ENCODE measurements around the gene PJA2. TPM values are rescaled to one million over a fixed set of nuclear protein-coding genes. Genes with fewer than 3 reads are reported as not detected.
"Not testable (repeated sequence)": the region's sequence is repeated elsewhere in the genome, so short reads cannot be mapped to it uniquely, and the experiment has no call there.

PJA2 gene
- total and polyA plus RNA-seq, 2 donors (not counting 1 experiment from before 2014, with no cell fraction given), result 21.3 to 90.4 TPM

- no peak for DNase-seq
- Histone ChIP-seq H3K4me3 (ENCODE audit: control extremely low read depth in 1 of 5, extremely low read depth in 1 of 5, insufficient read depth in 1 of 5, low read depth in 2 of 5, low read length in 4 of 5) (no peak overlapping the region), H3K9ac (ENCODE audit: low read length) (no peak overlapping the region), H3K9me3 (ENCODE audit: control extremely low read depth in 1 of 3, control insufficient read depth in 2 of 3, insufficient read depth in 1 of 3, low read length in 2 of 3) (peaks cover 0 to 4% (median 0%) of the 10 kb centered on the region in 3 donors), H3K36me3 (replicated peaks in 1 of 2; ENCODE audit: control extremely low read depth in 1 of 2, control insufficient read depth in 1 of 2, extremely low read depth in 1 of 2, insufficient read depth in 2 of 2, low read length in 1 of 2) (no peaks in the 10 kb centered on the region), H3K4me2 (replicated peaks; ENCODE audit: low read depth, low read length, poor library complexity, severe bottlenecking) (no peak overlapping the region), H3K79me2 (ENCODE audit: control insufficient read depth, insufficient read depth, low read length) (no peaks in the 10 kb centered on the region), H3K27me3 (replicated peaks in 1 of 4; ENCODE audit: control extremely low read depth in 1 of 4, control insufficient read depth in 3 of 4, insufficient read depth in 4 of 4, low read length in 3 of 4) (no peaks in the 10 kb centered on the region), H4K20me1 (ENCODE audit: control insufficient read depth, insufficient read depth, low read length, poor library complexity, severe bottlenecking) (no peaks in the 10 kb centered on the region), H3K27ac (ENCODE audit: low read length in 2 of 2) (no peak overlapping the region), H3K4me1 (ENCODE audit: control insufficient read depth in 2 of 2, insufficient read depth in 2 of 2, low read length in 2 of 2) (no peaks in the 10 kb centered on the region), H2AFZ (ENCODE audit: insufficient read depth, low read depth, low read length, poor library complexity, severe bottlenecking) (no peak overlapping the region)
- ChIA-PET POLR2A (no interaction called here), CTCF (interaction anchor here (0.6 to 1.6 kb wide), 12 partner anchors 15 to 1179 kb away, joined by 3 to 12 read pairs (median 4); no protein-coding TSS in a partner anchor)
- Mint-ChIP-seq H3K27me3 (peaks cover 4% of the 10 kb centered on the region), H3K4me3 (no peak overlapping the region), H3K9me3 (ENCODE audit: insufficient read depth) (no peaks in the 10 kb centered on the region), H3K4me1 (no peaks in the 10 kb centered on the region), H3K27ac (no peak overlapping the region)
- ATAC-seq (ENCODE audit: low read depth), result no peak
- TF ChIP-seq CTCF (IDR thresholded peaks at IDR 0.05) (no peak), EZH2 (IDR thresholded peaks at IDR 0.05; ENCODE audit: borderline replicate concordance, insufficient read depth, low read depth, low read length, poor library complexity, severe bottlenecking) (no peak)
- WGBS (ENCODE audit: insufficient coverage), result no CpG with 5 or more reads among the region's 1 CpG
- intact Hi-C loops (cut with micrococcal nuclease), result loop anchor here (2.0 to 5.0 kb wide), 3 partner anchors 62 to 521 kb away; no protein-coding TSS in a partner anchor
Measured at GRCh38 chr5:109439590-109439989, 29.8 kb upstream of the PJA2 start.

- Histone ChIP-seq H3K27ac (ENCODE audit: low read length in 2 of 2) (no peak overlapping the region), H3K4me1 (ENCODE audit: control insufficient read depth in 2 of 2, insufficient read depth in 2 of 2, low read length in 2 of 2) (no peaks in the 10 kb centered on the region), H3K79me2 (ENCODE audit: control insufficient read depth, insufficient read depth, low read length) (no peaks in the 10 kb centered on the region), H2AFZ (ENCODE audit: insufficient read depth, low read depth, low read length, poor library complexity, severe bottlenecking) (no peak overlapping the region), H4K20me1 (ENCODE audit: control insufficient read depth, insufficient read depth, low read length, poor library complexity, severe bottlenecking) (no peaks in the 10 kb centered on the region), H3K9ac (ENCODE audit: low read length) (no peak overlapping the region), H3K36me3 (replicated peaks in 1 of 2; ENCODE audit: control extremely low read depth in 1 of 2, control insufficient read depth in 1 of 2, extremely low read depth in 1 of 2, insufficient read depth in 2 of 2, low read length in 1 of 2) (no peaks in the 10 kb centered on the region), H3K9me3 (ENCODE audit: control extremely low read depth in 1 of 3, control insufficient read depth in 2 of 3, insufficient read depth in 1 of 3, low read length in 2 of 3) (no peaks in the 10 kb centered on the region), H3K4me3 (ENCODE audit: control extremely low read depth in 1 of 5, extremely low read depth in 1 of 5, insufficient read depth in 1 of 5, low read depth in 2 of 5, low read length in 4 of 5) (no peak overlapping the region), H3K4me2 (replicated peaks; ENCODE audit: low read depth, low read length, poor library complexity, severe bottlenecking) (no peak overlapping the region), H3K27me3 (replicated peaks in 1 of 4; ENCODE audit: control extremely low read depth in 1 of 4, control insufficient read depth in 3 of 4, insufficient read depth in 4 of 4, low read length in 3 of 4) (peaks cover 0 to 5% (median 0%) of the 10 kb centered on the region in 4 experiments)
- intact Hi-C loops (cut with micrococcal nuclease), result no loop called here
- no peaks in the 10 kb centered on the region for H3K9me3 Mint-ChIP-seq (ENCODE audit: insufficient read depth)
- no peak overlapping the region for H3K4me3 Mint-ChIP-seq
- H3K27ac Mint-ChIP-seq, result no peak overlapping the region
- TF ChIP-seq EZH2 (IDR thresholded peaks at IDR 0.05; ENCODE audit: borderline replicate concordance, insufficient read depth, low read depth, low read length, poor library complexity, severe bottlenecking) (no peak), CTCF (IDR thresholded peaks at IDR 0.05) (no peak)
- WGBS (ENCODE audit: insufficient coverage), result 100% methylated on average over 2 of the region's 3 CpGs
- no peaks in the 10 kb centered on the region for H3K4me1 Mint-ChIP-seq
- ChIA-PET CTCF (no interaction called here), POLR2A (no interaction called here)
- H3K27me3 Mint-ChIP-seq, result peaks cover 29% of the 10 kb centered on the region
- DNase-seq (no peak), ATAC-seq (ENCODE audit: low read depth) (no peak)
Measured at GRCh38 chr5:109426075-109426474, 16.3 kb upstream of the PJA2 start.

- H3K27ac Mint-ChIP-seq; H2AFZ ChIP-seq (ENCODE audit: insufficient read depth, low read depth, low read length, poor library complexity, severe bottlenecking); CTCF ChIA-PET; H3K79me2 ChIP-seq (ENCODE audit: control insufficient read depth, insufficient read depth, low read length); ATAC-seq (ENCODE audit: low read depth); H3K4me2 ChIP-seq (replicated peaks; ENCODE audit: low read depth, low read length, poor library complexity, severe bottlenecking); DNase-seq; POLR2A ChIA-PET; H3K4me3 Mint-ChIP-seq; H4K20me1 ChIP-seq (ENCODE audit: control insufficient read depth, insufficient read depth, low read length, poor library complexity, severe bottlenecking); H3K27ac ChIP-seq (ENCODE audit: low read length in 2 of 2); H3K4me3 ChIP-seq (ENCODE audit: control extremely low read depth in 1 of 5, extremely low read depth in 1 of 5, insufficient read depth in 1 of 5, low read depth in 2 of 5, low read length in 4 of 5); intact Hi-C loops (cut with micrococcal nuclease); H3K9me3 Mint-ChIP-seq (ENCODE audit: insufficient read depth); H3K9ac ChIP-seq (ENCODE audit: low read length); H3K4me1 ChIP-seq (ENCODE audit: control insufficient read depth in 2 of 2, insufficient read depth in 2 of 2, low read length in 2 of 2); H3K9me3 ChIP-seq (ENCODE audit: control extremely low read depth in 1 of 3, control insufficient read depth in 2 of 3, insufficient read depth in 1 of 3, low read length in 2 of 3); H3K36me3 ChIP-seq (replicated peaks in 1 of 2; ENCODE audit: control extremely low read depth in 1 of 2, control insufficient read depth in 1 of 2, extremely low read depth in 1 of 2, insufficient read depth in 2 of 2, low read length in 1 of 2); H3K27me3 ChIP-seq (replicated peaks in 1 of 4; ENCODE audit: control extremely low read depth in 1 of 4, control insufficient read depth in 3 of 4, insufficient read depth in 4 of 4, low read length in 3 of 4); H3K4me1 Mint-ChIP-seq: not testable (repeated sequence)
- peaks cover 29% of the 10 kb centered on the region for H3K27me3 Mint-ChIP-seq
- WGBS (ENCODE audit: insufficient coverage), result no CpG with 5 or more reads among the region's 5 CpGs
Measured at GRCh38 chr5:109425521-109425920, 15.7 kb upstream of the PJA2 start.
